NT2/D1 (cell line): ENCODE results near the gene NLE1.

Experiments
- SUZ12 ChIP-seq: IDR thresholded peaks from 2 replicates; pipeline ENCODE4 v1.6.1; 2011; ENCODE audit not compliant: insufficient read length, insufficient read depth; ENCODE audit errors: extremely low read depth
- YY1 ChIP-seq: IDR thresholded peaks from 2 replicates; pipeline ENCODE4 v1.6.1; 2011; ENCODE audit not compliant: insufficient read length, insufficient read depth
- ZNF274 ChIP-seq: IDR thresholded peaks from 2 replicates; pipeline ENCODE4 v1.6.1; 2011; ENCODE audit warnings: mild to moderate bottlenecking, low read depth, low read length

- TF ChIP-seq ZNF274 (no peak), SUZ12 (no peak), YY1 (no peak)
These were observed 47.2 kb upstream of the NLE1 start for GRCh38 chr17:35189291-35189690.
